ENCODE data around the gene CYRIA.

CYRIA gene

DNA sequence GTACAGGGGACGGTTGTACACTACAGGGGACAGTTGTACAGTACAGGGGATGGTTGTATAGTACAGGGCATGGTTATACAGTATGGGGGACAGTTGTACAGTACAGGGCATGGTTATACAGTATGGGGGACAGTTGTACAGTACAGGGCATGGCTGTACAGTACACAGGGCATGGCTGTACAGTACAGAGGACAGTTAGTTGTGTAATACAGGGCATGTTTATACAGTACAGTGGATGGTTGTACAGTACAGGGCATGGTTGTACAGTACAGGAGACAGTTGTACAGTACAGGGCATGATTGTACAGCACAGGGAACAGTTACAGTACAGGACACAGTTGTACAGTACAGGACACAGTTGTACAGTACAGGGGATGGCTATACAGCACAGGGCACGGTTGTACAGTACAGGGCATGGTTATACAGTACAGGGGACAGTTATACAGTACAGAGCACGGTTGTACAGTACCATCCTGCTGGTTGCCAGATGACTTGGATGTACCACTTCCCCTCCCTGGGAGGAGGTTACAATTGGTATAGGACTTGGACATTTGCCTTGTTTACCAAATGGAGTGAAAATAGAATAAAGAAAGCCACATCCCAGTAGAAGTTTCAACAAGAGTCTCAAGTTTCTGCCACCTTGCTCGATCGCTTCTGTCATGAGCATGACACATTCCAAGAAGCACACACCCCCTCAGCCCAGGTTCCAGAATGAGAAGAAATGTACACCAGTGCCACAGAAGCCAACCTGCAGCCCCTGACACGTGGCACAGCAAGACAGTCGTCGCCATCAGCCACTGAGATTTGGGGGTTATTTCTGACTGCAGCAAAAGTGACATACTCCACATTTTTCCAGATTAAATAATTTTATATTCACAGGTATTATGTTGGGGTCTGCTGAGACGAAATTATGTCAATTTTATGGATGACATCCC lies 16.0 kb downstream of the CYRIA start:
- no peak for DNase-seq

GRCh38 chr2:16647992-16648617 lies 17.5 kb downstream of the CYRIA start:
- no peak for DNase-seq

GRCh38 chr2:16645775-16646559 lies 19.7 kb downstream of the CYRIA start:
- no peak for DNase-seq

GRCh38 chr2:16645088-16645487 lies 20.5 kb downstream of the CYRIA start:
- DNase-seq, result no peak

DNA sequence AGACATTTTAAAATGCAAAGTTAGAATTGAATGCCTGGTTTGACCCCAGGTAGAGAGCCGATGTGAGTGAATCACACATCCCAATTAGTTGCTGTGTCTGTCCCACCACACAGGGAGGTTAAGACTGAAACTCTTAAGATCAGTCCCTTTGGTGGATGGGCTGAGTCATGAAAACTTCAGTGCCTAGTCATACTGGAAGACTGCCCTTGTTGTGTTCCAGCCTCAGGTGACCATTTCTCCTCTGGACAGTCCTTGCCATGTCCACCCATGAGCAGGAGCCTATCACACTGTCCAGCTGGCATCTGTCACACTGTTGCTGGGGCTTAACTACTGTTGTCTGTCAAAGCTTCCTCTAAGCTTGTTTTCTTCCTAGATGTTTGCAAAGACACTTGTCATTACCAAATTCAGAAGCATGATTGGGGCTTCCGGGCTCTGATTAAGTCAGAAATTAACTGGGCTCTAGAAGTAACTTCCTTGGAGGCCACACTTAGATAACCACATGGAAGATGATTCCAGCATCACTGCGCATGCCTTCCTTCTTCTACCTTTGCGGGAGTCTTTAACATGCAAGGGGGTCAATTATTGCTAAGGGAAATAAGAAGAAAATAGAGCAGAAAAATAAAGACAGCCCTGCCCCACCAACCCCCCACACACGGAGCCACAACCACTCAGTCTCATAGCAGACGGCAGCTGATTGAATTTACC lies 21.3 kb downstream of the CYRIA start:
- no peak for DNase-seq

- DNase-seq, result no peak
Measured at GRCh38 chr2:16643099-16643498, 22.5 kb downstream of the CYRIA start.

DNA sequence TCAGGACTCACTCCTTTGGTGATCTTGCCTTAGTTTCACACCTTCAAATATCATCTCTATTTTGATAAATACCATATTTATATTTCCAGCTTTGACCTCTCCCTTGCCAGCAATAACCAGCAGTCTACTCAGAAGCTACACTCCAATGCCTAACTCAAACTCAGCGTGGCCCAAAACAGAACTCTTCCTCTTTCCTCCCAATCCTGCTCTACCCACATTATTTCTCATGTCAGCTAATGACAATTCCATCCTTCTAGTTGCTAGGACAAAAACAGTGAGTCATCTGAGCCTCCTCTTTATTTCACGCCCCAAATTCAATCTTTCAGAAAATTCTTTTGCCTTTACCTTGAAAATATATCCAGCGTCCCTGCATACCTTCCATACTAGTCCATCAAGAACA lies 23.5 kb downstream of the CYRIA start:
- no peak for DNase-seq

GRCh38 chr2:16641509-16641908 lies 24.1 kb downstream of the CYRIA start:
- no peak for DNase-seq

- DNase-seq, result no peak
Measured at GRCh38 chr2:16640867-16641266, 24.8 kb downstream of the CYRIA start.

- DNase-seq, result no peak
Measured at GRCh38 chr2:16640001-16640700, 25.5 kb downstream of the CYRIA start.

DNA sequence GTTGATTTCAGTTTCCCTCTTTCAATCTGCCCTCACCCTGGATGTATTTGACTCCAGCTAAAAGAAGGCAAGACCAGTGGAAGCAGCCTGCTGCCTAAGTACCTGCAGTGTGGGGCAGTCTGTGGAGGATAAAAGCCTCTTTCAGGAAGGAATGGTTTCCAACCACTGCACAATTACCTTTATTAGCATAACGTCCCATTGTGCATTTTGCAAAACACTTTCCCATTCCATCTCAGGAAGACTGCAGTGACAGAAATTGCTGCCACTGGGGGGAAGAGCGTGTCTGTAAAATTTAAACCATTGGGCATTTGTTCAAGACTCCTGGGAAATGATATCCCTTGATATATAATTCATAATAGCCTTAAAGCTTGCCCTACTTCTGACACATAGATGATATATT lies 26.2 kb downstream of the CYRIA start:
- no peak for DNase-seq

- DNase-seq, result no peak
Measured at GRCh38 chr2:16638946-16639345, 26.7 kb downstream of the CYRIA start.

GRCh38 chr2:16637304-16637703 lies 28.3 kb downstream of the CYRIA start:
- no peak for DNase-seq

- no peak for DNase-seq
Measured at GRCh38 chr2:16635791-16636699, 29.6 kb downstream of the CYRIA start.

- DNase-seq, result no peak
Measured at GRCh38 chr2:16633621-16634430, 31.8 kb downstream of the CYRIA start.

- DNase-seq, result no peak
Measured at GRCh38 chr2:16632598-16632997, 33.0 kb downstream of the CYRIA start.

GRCh38 chr2:16630463-16630862 lies 35.2 kb downstream of the CYRIA start:
- no peak for DNase-seq

- DNase-seq, result no peak
Measured at GRCh38 chr2:16629770-16630169, 35.9 kb downstream of the CYRIA start.

- DNase-seq, result no peak
Measured at GRCh38 chr2:16629044-16629443, 36.6 kb downstream of the CYRIA start.

GRCh38 chr2:16628314-16628713 lies 37.3 kb downstream of the CYRIA start:
- DNase-seq, result no peak

Data from activated T-cell treated with anti-CD3 and anti-CD28 coated beads, Interleukin-2, amount 50 U/mL, for 1 hour (primary cell).